Heart left ventricle (tissue), 13 donors: ENCODE results near the gene MEIKIN.

ENCODE experiments used
- POLR2A ChIP-seq, 2 donors: fragments of 450-650 bp; IDR thresholded peaks; one replicate each; pipeline ENCODE4 v1.6.1; 2017; ENCODE audit warnings: antibody characterized with exemption in 2 of 2, mild to moderate bottlenecking in 2 of 2, moderate library complexity in 2 of 2
- TF ChIP-seq, protein P1 (sequence below), 12 donors: fragments of 200-600 bp; sonication (generic) in 4 of 12; IDR thresholded peaks; one replicate each; pipeline versions ENCODE4 v1.5.0 to v1.8.0; 2018 to 2022; ENCODE audit warnings: antibody characterized with exemption in 12 of 12, mild to moderate bottlenecking in 5 of 12
- donor health status: ischemic (EF 13 %, LVEDD 7.1; RV severe dilation, severe dysfunction).
- donor health status: DM: no; HTN: yes; CAD: no.
- donor health status: DM: no; HTN: no; CAD: no.
- donor health status: ischemic (EF 25% LVEDD 6.9; RV normal size, moderate dysfunction).
- donor health status: ischemic (EF 25% LVEDD 5.7; RV mildly dilated, moderate dysfunction).
- donor health status: ischemic (EF 35%, LVEDD 5.7; RV mildly dilated, moderate dysfunction).
- donor health status: nonischemic (EF 11% LVEDD 7.7; RV severe dilation, severe dysfunction).
- donor health status: DM: yes; HTN: yes; CAD: no.
- donor health status: PGD.
- donor health status: ischemic (EF 29% LVEDD 5.4; RV normal size, mild dysfunction).
- donor health status: nonischemic (EF 23%, LVEDD 6.1; RV moderate dilation, normal function).

DNA sequence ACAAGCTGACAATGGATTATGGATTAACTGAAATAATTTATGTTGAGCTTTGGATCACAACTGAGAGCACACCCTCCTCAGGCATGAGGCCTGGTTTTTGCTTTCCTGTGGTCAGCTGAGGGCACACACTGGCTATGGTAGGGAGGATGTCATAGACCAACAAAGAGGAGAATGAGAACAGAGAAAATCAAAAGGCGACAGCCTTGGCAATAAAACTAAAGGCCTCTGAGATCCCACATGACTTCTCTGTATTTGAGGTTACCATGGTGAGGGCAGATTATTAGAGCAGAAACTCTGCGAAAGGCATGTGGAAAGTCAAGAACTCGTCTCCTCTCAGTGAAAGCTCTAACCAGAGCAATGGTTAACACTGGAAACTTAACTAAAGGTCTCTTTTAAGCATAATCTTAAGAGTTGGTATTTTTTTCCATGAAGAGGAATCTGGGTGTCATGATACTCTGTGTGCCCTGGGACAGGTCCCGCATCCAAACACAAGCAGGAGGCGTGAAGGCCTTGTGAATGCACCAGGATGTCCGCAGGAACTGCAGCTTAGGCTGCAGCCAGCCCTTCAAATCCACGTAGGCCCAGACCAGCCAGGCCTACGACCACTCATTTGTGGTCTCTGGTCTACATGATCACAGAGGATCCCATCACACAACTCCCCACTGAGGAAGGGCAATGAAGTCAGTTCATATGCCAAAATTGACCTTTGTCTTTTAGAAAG, 12.4 kb upstream of the MEIKIN start:
- TF ChIP-seq, protein P1, sequence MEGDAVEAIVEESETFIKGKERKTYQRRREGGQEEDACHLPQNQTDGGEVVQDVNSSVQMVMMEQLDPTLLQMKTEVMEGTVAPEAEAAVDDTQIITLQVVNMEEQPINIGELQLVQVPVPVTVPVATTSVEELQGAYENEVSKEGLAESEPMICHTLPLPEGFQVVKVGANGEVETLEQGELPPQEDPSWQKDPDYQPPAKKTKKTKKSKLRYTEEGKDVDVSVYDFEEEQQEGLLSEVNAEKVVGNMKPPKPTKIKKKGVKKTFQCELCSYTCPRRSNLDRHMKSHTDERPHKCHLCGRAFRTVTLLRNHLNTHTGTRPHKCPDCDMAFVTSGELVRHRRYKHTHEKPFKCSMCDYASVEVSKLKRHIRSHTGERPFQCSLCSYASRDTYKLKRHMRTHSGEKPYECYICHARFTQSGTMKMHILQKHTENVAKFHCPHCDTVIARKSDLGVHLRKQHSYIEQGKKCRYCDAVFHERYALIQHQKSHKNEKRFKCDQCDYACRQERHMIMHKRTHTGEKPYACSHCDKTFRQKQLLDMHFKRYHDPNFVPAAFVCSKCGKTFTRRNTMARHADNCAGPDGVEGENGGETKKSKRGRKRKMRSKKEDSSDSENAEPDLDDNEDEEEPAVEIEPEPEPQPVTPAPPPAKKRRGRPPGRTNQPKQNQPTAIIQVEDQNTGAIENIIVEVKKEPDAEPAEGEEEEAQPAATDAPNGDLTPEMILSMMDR (IDR thresholded peaks at IDR 0.05): no peak
- TF ChIP-seq POLR2A (IDR thresholded peaks at IDR 0.05): no peak
